T-helper 2 cell treated with Interferon-gamma antibody and Interleukin-4, amounts not matched to agents 5 μg/mL and 100 μg/mL, for 36 hours (primary cell): Measurements from ENCODE around the gene BPIFB4.

Source experiments
- DNase-seq: peaks from one replicate; pipeline ENCODE4 v3.0.0; 2021; ENCODE audit warnings: low spot score
- H3K27ac Mint-ChIP-seq: one replicate; pipeline ENCODE4 v1.8.0; 2021; ENCODE audit warnings: mild to moderate bottlenecking, mixed read lengths
- H3K27me3 Mint-ChIP-seq: one replicate; pipeline ENCODE4 v1.8.0; 2021; ENCODE audit warnings: low read depth, mixed read lengths
- H3K36me3 Mint-ChIP-seq: one replicate; pipeline ENCODE4 v1.8.0; 2021; ENCODE audit warnings: low read depth, mixed read lengths
- H3K4me1 Mint-ChIP-seq: one replicate; pipeline ENCODE4 v1.8.0; 2021; ENCODE audit warnings: low read depth, mixed read lengths
- H3K4me3 Mint-ChIP-seq: one replicate; pipeline ENCODE4 v1.8.0; 2022; ENCODE audit warnings: mild to moderate bottlenecking, moderate library complexity, mixed read lengths
- H3K9me3 Mint-ChIP-seq: one replicate; pipeline ENCODE4 v1.8.0; 2021; ENCODE audit warnings: mixed read lengths

Gene BPIFB4

GRCh38 chr20:33068251-33068939 lies 11.0 kb upstream of the BPIFB4 start:
- H3K9me3 Mint-ChIP-seq = no peaks in the 10 kb centered on the region
- no peak for DNase-seq
- H3K4me1 Mint-ChIP-seq = no peaks in the 10 kb centered on the region
- H3K36me3 Mint-ChIP-seq = no peaks in the 10 kb centered on the region
- H3K27ac Mint-ChIP-seq = no peak overlapping the region
- no peak overlapping the region for H3K4me3 Mint-ChIP-seq
- H3K27me3 Mint-ChIP-seq = no peaks in the 10 kb centered on the region

- no peaks in the 10 kb centered on the region for H3K36me3 Mint-ChIP-seq
- no peak overlapping the region for H3K4me3 Mint-ChIP-seq
- H3K27me3 Mint-ChIP-seq = no peaks in the 10 kb centered on the region
- H3K4me1 Mint-ChIP-seq = no peaks in the 10 kb centered on the region
- no peak for DNase-seq
- no peaks in the 10 kb centered on the region for H3K9me3 Mint-ChIP-seq
- H3K27ac Mint-ChIP-seq = no peak overlapping the region
Observed at GRCh38 chr20:33069673-33070072, 9.8 kb upstream of the BPIFB4 start.

- Mint-ChIP-seq H3K4me1 (no peaks in the 10 kb centered on the region), H3K9me3 (no peaks in the 10 kb centered on the region), H3K27me3 (no peaks in the 10 kb centered on the region), H3K4me3 (no peak overlapping the region), H3K27ac (no peak overlapping the region), H3K36me3 (no peaks in the 10 kb centered on the region)
- DNase-seq = no peak
Observed at GRCh38 chr20:33070111-33071053, 9.1 kb upstream of the BPIFB4 start.

- DNase-seq = no peak
- H3K27me3 Mint-ChIP-seq = no peaks in the 10 kb centered on the region
- no peak overlapping the region for H3K4me3 Mint-ChIP-seq
- no peaks in the 10 kb centered on the region for H3K4me1 Mint-ChIP-seq
- no peak overlapping the region for H3K27ac Mint-ChIP-seq
- H3K36me3 Mint-ChIP-seq = no peaks in the 10 kb centered on the region
- no peaks in the 10 kb centered on the region for H3K9me3 Mint-ChIP-seq
Observed at GRCh38 chr20:33071198-33071597, 8.2 kb upstream of the BPIFB4 start.

DNA sequence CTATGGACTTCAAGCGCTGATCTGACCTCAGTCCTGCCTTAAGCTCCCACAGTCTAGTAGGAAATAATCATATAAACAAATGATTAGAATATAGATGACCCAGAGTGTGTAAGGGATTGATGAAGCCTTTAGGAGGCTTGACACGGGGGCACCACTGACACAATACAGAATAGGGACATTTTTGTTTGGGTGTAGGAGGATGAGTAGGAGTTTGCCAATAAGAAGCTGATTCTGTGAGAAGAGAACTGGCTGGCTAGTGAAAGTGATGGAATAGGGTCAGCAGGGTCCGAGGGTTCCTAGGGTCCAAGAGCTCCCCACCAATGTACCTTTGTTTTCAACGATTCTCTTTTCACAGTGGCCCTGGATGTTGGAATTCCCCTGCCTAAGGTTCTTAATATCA lies 7.1 kb upstream of the BPIFB4 start:
- Mint-ChIP-seq H3K4me3 (no peak overlapping the region), H3K36me3 (no peaks in the 10 kb centered on the region), H3K27me3 (no peaks in the 10 kb centered on the region), H3K27ac (no peak overlapping the region), H3K4me1 (no peaks in the 10 kb centered on the region), H3K9me3 (no peaks in the 10 kb centered on the region)
- DNase-seq = no peak

GRCh38 chr20:33072813-33073212 lies 6.6 kb upstream of the BPIFB4 start:
- Mint-ChIP-seq H3K9me3 (no peaks in the 10 kb centered on the region), H3K27ac (no peak overlapping the region), H3K4me3 (no peak overlapping the region), H3K27me3 (no peaks in the 10 kb centered on the region), H3K36me3 (no peaks in the 10 kb centered on the region), H3K4me1 (no peaks in the 10 kb centered on the region)
- no peak for DNase-seq

DNA sequence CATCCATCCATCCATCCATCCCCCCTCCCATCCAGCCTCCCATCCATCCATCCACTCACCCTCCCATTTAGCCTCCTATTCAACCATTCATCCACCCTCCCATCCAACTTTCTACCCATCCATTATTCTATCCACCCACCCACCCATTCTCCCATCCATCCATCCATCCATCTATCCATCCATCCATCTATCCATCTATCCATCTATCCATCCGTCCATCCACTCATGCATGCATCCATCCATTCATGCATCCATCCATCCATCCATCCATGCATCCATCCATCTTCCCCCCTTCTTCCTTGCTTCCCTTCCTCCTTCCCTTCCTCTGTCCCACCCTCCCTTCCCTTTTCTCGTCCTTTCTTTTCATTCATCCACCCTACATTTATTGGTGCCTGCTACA lies 4.8 kb upstream of the BPIFB4 start:
- Mint-ChIP-seq H3K9me3 (no peaks in the 10 kb centered on the region), H3K27ac (no peak overlapping the region), H3K4me3 (no peak overlapping the region), H3K27me3 (peaks cover 4% of the 10 kb centered on the region), H3K4me1 (no peaks in the 10 kb centered on the region), H3K36me3 (no peaks in the 10 kb centered on the region)
- no peak for DNase-seq

DNA sequence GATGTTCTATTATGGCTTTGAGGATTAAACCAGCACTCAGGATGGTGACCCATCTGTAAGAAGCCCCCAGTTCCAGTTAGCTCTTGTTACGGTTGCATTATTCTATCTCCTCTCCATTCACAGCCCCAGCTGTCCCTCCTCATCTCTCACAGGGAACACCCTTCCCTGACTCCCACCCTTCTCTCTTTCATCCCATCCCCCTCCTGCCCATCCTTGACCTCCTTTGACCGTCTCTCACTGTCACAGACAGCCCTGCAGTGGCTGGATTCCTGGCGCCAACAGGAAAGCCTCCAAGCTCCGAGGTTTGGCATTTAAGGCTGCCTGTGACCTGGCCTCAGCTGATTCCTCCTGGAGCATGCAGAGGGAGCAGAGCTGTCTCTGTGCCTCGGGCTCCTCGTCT lies 4.2 kb upstream of the BPIFB4 start:
- no peaks in the 10 kb centered on the region for H3K4me1 Mint-ChIP-seq
- no peak overlapping the region for H3K27ac Mint-ChIP-seq
- no peak overlapping the region for H3K4me3 Mint-ChIP-seq
- no peaks in the 10 kb centered on the region for H3K9me3 Mint-ChIP-seq
- H3K36me3 Mint-ChIP-seq = no peaks in the 10 kb centered on the region
- DNase-seq = no peak
- peaks cover 4% of the 10 kb centered on the region for H3K27me3 Mint-ChIP-seq

DNA sequence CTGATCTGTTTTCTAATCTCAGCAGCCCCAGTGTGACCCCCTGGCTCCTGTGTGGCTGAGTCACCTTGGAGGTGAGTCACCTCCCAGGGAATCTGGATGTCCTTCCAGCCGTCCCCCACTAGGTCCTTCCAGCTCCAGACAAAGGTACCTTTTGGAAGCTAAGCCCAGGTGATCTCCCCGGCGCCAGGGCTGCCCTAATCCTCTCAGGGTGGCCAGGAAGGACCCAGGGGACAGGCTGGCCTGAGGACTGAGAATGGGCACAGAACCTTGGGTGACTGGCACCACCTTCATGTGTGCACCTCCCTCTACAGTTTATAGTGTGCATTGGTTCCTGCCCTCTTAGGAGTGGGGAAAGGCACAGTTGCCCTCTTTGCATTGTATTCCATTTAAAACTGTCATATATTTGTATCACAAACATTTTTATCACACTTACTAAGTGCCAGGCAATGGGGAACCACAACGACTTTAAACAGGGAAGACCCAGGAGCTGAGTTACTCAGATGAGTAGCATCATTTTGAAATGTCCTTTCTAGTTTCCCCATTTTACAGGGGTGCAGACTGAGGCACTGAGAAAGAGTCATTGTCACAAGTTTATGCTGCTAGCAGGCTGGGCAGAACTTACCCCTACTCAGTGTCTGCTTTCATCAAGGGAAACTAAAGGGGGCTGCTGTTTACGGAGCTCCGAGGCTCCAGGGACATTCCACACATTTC lies 2.6 kb upstream of the BPIFB4 start:
- DNase-seq = no peak
- no peaks in the 10 kb centered on the region for H3K4me1 Mint-ChIP-seq
- H3K9me3 Mint-ChIP-seq = no peaks in the 10 kb centered on the region
- H3K36me3 Mint-ChIP-seq = no peaks in the 10 kb centered on the region
- H3K27ac Mint-ChIP-seq = no peak overlapping the region
- H3K27me3 Mint-ChIP-seq = peaks cover 7% of the 10 kb centered on the region
- no peak overlapping the region for H3K4me3 Mint-ChIP-seq

DNA sequence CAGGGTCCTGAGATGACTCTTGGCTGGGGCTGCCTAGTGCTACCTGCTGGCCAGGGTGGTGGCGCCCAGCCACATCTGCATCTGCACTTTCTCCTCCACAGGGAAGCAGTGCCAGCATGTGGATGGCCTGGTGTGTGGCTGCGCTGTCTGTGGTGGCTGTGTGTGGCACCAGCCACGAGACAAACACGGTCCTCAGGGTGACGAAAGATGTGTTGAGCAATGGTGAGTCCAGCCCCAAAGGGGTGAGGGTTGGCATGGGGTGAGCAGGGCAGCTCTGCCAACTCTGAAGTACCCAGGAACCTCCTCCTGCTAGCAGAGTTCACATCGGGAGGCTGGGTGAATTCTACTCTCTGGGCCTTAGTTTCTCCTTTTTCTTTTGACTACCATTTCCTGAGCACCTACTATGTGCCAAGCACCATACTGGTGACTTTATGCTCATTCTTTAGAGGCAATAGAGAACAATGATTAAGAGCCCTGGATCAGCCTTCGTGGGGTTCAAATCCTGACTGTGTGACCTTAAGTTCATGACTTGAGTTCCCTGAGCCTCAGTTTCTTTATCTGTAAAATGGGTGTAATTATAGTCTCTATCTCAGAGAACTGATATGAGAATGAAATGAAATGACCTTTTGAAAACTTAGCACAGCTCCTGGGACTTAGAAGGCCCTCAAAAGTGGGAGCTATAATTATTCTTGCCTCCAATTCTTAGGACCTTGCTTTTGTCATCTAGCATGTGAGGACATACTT lies 2.1 kb downstream of the BPIFB4 start:
- Mint-ChIP-seq H3K27me3 (peaks cover 7% of the 10 kb centered on the region), H3K27ac (no peak overlapping the region), H3K4me1 (no peaks in the 10 kb centered on the region), H3K36me3 (no peaks in the 10 kb centered on the region), H3K4me3 (no peak overlapping the region), H3K9me3 (no peaks in the 10 kb centered on the region)
- no peak for DNase-seq

DNA sequence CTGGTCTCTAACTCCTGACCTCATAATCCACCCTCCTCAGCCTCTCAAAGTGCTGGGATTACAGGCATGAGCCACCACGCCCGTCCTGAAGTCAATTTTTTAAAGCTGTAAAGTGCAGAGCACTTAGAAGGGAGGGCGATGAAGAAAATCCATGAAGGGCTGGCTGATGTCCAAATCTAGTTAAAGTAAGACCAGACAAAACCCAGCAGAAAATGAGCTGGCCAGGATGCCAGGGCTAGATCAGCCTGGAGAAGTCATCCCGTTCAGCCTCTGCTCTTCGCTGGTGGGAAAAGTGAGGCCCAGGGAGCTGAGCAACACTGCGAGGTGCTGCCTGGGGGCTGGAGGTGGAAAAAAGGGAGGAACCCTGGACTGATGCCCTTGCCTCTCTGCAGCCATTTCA lies 3.1 kb downstream of the BPIFB4 start:
- no peak for DNase-seq
- Mint-ChIP-seq H3K4me3 (no peak overlapping the region), H3K27ac (no peak overlapping the region), H3K4me1 (no peaks in the 10 kb centered on the region), H3K36me3 (no peaks in the 10 kb centered on the region), H3K27me3 (peaks cover 7% of the 10 kb centered on the region), H3K9me3 (no peaks in the 10 kb centered on the region)

DNA sequence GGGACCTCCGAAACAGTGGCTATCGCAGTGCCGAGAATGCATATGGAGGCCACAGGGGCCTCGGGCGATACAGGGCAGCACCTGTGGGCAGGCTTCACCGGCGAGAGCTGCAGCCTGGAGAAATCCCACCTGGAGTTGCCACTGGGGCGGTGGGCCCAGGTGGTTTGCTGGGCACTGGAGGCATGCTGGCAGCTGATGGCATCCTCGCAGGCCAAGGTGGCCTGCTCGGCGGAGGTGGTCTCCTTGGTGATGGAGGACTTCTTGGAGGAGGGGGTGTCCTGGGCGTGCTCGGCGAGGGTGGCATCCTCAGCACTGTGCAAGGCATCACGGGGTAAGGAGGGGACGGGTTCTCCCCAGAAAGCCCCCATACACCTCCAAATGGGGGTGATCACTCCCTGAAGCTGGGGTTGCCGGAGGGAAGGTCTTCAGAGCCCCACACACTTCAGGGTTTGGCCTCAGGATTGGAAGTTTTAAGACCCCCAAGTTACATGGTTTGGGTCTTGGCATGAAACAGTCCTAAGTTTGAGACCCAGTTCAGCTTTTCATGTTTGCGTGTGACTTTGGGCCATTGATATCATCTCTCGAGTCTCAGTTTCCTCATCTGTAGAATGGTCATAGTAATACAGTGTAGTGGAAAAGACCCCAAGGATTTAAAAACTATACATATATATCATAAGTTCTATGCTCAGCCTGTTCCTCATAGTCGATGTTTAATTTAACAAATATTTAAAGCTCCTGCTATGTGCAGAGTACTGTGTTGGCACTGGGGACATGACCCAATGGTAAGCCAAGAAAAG lies 4.3 kb downstream of the BPIFB4 start:
- H3K4me1 Mint-ChIP-seq = no peaks in the 10 kb centered on the region
- no peaks in the 10 kb centered on the region for H3K36me3 Mint-ChIP-seq
- no peak for DNase-seq
- H3K9me3 Mint-ChIP-seq = no peaks in the 10 kb centered on the region
- H3K4me3 Mint-ChIP-seq = no peak overlapping the region
- H3K27me3 Mint-ChIP-seq = peaks cover 3% of the 10 kb centered on the region
- no peak overlapping the region for H3K27ac Mint-ChIP-seq

- Mint-ChIP-seq H3K4me3 (no peak overlapping the region), H3K27me3 (peaks cover 3% of the 10 kb centered on the region), H3K9me3 (no peaks in the 10 kb centered on the region), H3K27ac (no peak overlapping the region), H3K4me1 (no peaks in the 10 kb centered on the region), H3K36me3 (no peaks in the 10 kb centered on the region)
- DNase-seq = no peak
Observed at GRCh38 chr20:33084722-33085121, 5.3 kb downstream of the BPIFB4 start.
